Mucosa of descending colon (tissue), 3 donors: ENCODE results near the gene TUBG1. TPM values are rescaled to one million over a fixed set of nuclear protein-coding genes. Genes with fewer than 3 reads are reported as not detected.

Experiments used
- ATAC-seq: fragments of 200-7000 bp; cut with Tn5 transposase; one replicate; pipeline ENCODE4 v1.9.1; 2020; ENCODE audit warnings: mild to moderate bottlenecking, moderate library complexity
- DNase-seq, 3 donors: peaks; one replicate each; pipeline ENCODE4 v3.0.0-alpha.2; 2020
- H3K36me3 ChIP-seq: fragments of 200-600 bp; one replicate; pipeline ENCODE4 v1.8.0; 2021; ENCODE audit warnings: low read depth, mild to moderate bottlenecking
- H3K4me1 ChIP-seq: fragments of 200-600 bp; one replicate; pipeline ENCODE4 v1.8.0; 2021; ENCODE audit warnings: low read depth, mild to moderate bottlenecking
- H3K4me3 ChIP-seq: fragments of 200-600 bp; one replicate; pipeline ENCODE4 v1.8.0; 2021; ENCODE audit warnings: mild to moderate bottlenecking
- H3K9me3 ChIP-seq: fragments of 200-600 bp; one replicate; pipeline ENCODE4 v1.8.0; 2021; ENCODE audit warnings: mild to moderate bottlenecking
- intact Hi-C, 2 donors: fragments of 100-400 bp; cut with DNase I in 1 of 2; cut with micrococcal nuclease in 1 of 2; formaldehyde crosslinking; loops; one replicate each; pipeline versions ENCODE4 v1.11.0 to v1.11.1; 2022; cut with DNase I, micrococcal nuclease
- total RNA-seq, 3 donors: library from RNA; stranded (reverse); fragmentation: NEBNext Ultra II Directional in 2 of 3; extraction: Animal tissue kit (Norgen Biotek cat#: 25700) in 2 of 3; gene quantifications; one replicate each; pipeline versions ENCODE4 v1.2.1 to v1.2.4, GENCODE V29; 2021 to 2023
- TF ChIP-seq, protein P1 (sequence below): fragments of 200-600 bp; IDR thresholded peaks from one replicate; pipeline ENCODE4 v1.8.0; 2022; ENCODE audit warnings: antibody characterized with exemption, mild to moderate bottlenecking
- donor health status: DM: no; HTN: no; CAD: no; lungs with moderate emphysema.
- donor health status: DM: no; HTN: no; CAD: no.
- donor health status: DM: no; HTN: yes; CAD: no.

TUBG1 gene
- total RNA-seq, 3 donors from 2014 or later: 17.2 to 42.6 (median 40.9) TPM

DNA sequence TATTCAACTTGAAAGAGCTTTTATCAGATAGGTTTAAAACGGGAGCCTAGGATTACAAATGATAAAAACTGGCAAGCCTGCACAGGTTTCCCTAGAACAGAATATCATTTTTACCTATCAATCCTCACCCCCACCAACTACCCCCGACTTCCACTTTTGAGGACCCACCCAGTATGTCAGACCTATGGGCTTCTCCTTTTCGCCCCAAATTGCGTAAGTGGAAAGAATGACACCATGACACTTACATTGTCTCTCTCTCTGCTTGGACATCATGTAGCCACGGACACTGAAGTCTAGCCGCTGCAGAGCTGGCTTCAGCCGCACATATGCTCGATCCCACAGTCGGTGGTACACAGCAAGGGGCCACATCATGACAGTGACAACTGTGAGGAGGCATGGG lies 24.6 kb upstream of the TUBG1 start:
- H3K4me1 ChIP-seq: peaks cover 2% of the 10 kb centered on the region
- intact Hi-C loops: no loop called here
- DNase-seq: no peak
- TF ChIP-seq, protein P1, sequence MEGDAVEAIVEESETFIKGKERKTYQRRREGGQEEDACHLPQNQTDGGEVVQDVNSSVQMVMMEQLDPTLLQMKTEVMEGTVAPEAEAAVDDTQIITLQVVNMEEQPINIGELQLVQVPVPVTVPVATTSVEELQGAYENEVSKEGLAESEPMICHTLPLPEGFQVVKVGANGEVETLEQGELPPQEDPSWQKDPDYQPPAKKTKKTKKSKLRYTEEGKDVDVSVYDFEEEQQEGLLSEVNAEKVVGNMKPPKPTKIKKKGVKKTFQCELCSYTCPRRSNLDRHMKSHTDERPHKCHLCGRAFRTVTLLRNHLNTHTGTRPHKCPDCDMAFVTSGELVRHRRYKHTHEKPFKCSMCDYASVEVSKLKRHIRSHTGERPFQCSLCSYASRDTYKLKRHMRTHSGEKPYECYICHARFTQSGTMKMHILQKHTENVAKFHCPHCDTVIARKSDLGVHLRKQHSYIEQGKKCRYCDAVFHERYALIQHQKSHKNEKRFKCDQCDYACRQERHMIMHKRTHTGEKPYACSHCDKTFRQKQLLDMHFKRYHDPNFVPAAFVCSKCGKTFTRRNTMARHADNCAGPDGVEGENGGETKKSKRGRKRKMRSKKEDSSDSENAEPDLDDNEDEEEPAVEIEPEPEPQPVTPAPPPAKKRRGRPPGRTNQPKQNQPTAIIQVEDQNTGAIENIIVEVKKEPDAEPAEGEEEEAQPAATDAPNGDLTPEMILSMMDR: no peak
- no peak for ATAC-seq
- no peaks in the 10 kb centered on the region for H3K9me3 ChIP-seq
- no peaks in the 10 kb centered on the region for H3K36me3 ChIP-seq
- H3K4me3 ChIP-seq: no peak overlapping the region

DNA sequence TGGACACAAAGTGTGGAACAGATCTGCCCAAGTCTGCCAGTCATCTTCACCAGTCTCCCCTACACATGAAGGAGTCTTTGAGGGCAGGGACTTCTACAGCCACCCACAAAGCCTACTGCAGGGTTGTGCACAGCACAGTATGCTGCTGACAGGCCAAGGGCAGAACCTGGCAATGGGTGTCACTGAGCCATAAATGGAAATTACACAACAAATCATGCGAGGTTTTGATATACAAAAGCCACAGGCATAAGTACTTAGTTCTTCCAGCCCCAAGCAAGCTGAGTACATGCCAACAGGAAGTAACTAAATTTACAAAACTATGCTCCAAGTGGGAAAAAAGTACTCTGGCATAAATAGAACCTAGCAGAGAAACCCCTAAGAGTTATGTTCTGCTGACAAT lies 24.1 kb upstream of the TUBG1 start:
- H3K9me3 ChIP-seq: no peaks in the 10 kb centered on the region
- intact Hi-C loops: no loop called here
- ATAC-seq (no peak), DNase-seq (no peak)
- H3K4me1 ChIP-seq: peaks cover 2% of the 10 kb centered on the region
- TF ChIP-seq, protein P1: no peak
- H3K36me3 ChIP-seq: no peaks in the 10 kb centered on the region
- no peak overlapping the region for H3K4me3 ChIP-seq

DNA sequence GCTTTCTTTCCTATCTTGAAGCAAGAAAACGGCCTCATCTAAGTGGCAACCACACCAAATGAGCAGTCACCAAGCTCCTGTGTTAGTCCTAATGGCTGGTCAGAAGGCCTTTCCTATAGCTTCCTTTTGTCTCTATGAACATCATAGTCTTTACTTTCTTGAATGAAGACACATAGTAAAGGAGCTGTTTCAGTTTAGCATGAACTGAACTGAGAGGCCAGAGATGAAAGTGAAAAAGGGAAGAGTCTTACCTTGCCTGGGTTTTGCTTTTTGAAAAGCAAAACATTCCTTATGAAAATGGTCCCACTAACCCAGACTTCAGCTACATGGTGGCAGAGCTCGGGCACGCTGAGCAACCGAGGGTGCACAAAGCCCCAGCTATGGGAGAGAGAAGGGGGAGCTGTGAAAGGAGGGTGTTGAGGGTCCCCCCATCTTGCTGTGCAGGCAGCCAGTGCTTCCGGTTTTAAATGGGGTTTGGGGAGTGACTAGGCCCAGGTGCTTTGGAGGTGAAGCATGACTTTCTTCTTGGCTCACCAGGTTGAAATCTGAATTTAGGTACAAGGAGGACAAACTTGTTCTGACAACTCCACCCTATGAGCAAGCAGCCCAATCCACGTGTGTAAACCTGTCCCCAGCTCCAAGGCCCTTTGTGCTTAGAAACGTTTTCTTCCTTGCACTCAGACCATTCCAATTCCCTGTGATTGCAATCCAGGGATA lies 22.8 kb upstream of the TUBG1 start:
- Histone ChIP-seq H3K4me1 (peaks cover 2% of the 10 kb centered on the region), H3K9me3 (no peaks in the 10 kb centered on the region), H3K36me3 (no peaks in the 10 kb centered on the region), H3K4me3 (no peak overlapping the region)
- no peak for ATAC-seq
- no peak for DNase-seq
- TF ChIP-seq, protein P1: no peak
- intact Hi-C loops: no loop called here

DNA sequence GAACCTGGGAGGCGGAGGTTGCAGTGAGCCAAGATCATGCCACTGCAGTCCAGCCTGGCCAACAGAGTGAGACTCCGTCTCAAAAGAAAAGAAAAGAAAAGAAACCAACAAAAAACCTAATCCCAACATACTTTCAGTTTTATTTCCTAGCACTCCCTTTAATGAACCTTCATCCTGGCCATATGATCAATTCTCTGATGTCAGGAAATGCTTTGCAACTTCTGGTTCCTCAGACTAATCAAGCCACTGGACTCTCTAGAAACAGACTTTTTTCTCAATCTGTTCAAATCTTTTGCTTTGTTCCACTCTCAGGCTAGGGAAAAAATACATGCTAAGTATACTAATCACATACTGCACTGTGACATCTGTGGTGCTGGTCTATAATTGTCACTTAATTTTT lies 18.6 kb upstream of the TUBG1 start:
- H3K4me1 ChIP-seq: peaks cover 2% of the 10 kb centered on the region
- TF ChIP-seq, protein P1: no peak
- H3K9me3 ChIP-seq: no peaks in the 10 kb centered on the region
- no peaks in the 10 kb centered on the region for H3K36me3 ChIP-seq
- DNase-seq: no peak
- no peak for ATAC-seq
- no peak overlapping the region for H3K4me3 ChIP-seq
- intact Hi-C loops: no loop called here

DNA sequence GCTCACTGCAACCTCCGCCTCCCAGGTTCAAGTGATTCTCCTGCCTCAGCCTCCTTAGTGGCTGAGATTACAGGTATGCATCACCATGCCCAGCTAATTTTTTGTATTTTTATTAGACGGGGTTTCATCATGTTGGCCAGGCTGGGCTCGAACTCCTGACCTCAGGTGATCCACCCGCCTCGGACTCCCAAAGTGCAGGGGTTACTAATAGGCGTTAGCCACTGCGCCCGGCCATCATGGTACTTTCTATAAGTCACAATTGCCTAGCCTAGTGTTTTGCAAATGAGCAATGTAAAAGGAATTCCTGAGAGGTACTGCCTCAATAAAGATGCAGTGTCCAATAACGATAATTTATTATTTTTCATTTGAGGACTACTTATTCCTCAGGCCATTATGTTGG lies 18.1 kb upstream of the TUBG1 start:
- Histone ChIP-seq H3K9me3 (no peaks in the 10 kb centered on the region), H3K36me3 (no peaks in the 10 kb centered on the region), H3K4me3 (no peak overlapping the region), H3K4me1 (peaks cover 2% of the 10 kb centered on the region)
- ATAC-seq (no peak), DNase-seq (no peak)
- TF ChIP-seq, protein P1: no peak
- intact Hi-C loops: no loop called here

DNA sequence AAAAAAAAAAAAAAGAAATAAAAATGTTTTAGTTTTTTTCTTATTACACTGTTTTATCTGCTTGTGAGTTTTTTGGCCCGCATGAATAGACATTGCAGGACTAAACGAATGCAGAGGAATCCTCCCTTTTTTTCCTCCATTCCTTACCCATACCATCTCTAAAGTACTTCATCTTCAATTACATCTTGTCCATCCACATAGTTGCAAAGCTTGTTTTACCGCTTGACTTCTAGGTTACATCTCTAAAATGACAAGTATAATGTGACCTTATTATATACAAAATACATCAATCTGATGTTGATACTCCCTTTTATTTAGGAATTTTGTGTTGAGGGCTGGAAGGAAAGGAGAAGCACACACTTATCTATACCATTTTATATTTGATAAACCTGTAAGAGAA lies 13.1 kb upstream of the TUBG1 start:
- TF ChIP-seq, protein P1: no peak
- ATAC-seq (no peak), DNase-seq (no peak)
- Histone ChIP-seq H3K4me1 (no peaks in the 10 kb centered on the region), H3K36me3 (no peaks in the 10 kb centered on the region), H3K4me3 (no peak overlapping the region), H3K9me3 (no peaks in the 10 kb centered on the region)
- intact Hi-C loops: no loop called here
